ENCODE results near the gene CATSPER1.

The CATSPER1 gene
- total RNA-seq: 0 reads per million in 2 donors

GRCh38 chr11:66026017-66026529, at the start of gene CATSPER1:
Gene CATSPER1 (minus strand): TSS chr11:66026479. CDS start chr11:66026379, 100 bp downstream.
- no peak for DNase-seq

- no peak for DNase-seq
Observed at GRCh38 chr11:66075273-66075672, 49.0 kb upstream of the CATSPER1 start.

GRCh38 chr11:66073669-66074068, 47.4 kb upstream of the CATSPER1 start:
- DNase-seq: no peak

GRCh38 chr11:66072518-66072917, 46.2 kb upstream of the CATSPER1 start:
- no peak for DNase-seq

GRCh38 chr11:66072081-66072480, 45.8 kb upstream of the CATSPER1 start:
- DNase-seq: no peak

- no peak for DNase-seq
Observed at GRCh38 chr11:66071381-66071801, 45.1 kb upstream of the CATSPER1 start.

- no peak for DNase-seq
Observed at GRCh38 chr11:66070604-66071380, 44.5 kb upstream of the CATSPER1 start.

GRCh38 chr11:66069715-66070603, 43.7 kb upstream of the CATSPER1 start, which contains the start of gene PACS1:
Gene PACS1 (plus strand): TSS chr11:66070272. CDS start chr11:66070487, 215 bp downstream.
- DNase-seq: peak; percentile 68

- DNase-seq: no peak
Observed at GRCh38 chr11:66068923-66069714, 42.8 kb upstream of the CATSPER1 start.

GRCh38 chr11:66068154-66068821, 42.0 kb upstream of the CATSPER1 start:
- peak; percentile 71 for DNase-seq

- no peak for DNase-seq
Observed at GRCh38 chr11:66067640-66068039, 41.4 kb upstream of the CATSPER1 start.

GRCh38 chr11:66066751-66067150, 40.5 kb upstream of the CATSPER1 start:
- no peak for DNase-seq

GRCh38 chr11:66064571-66064970, 38.3 kb upstream of the CATSPER1 start:
- no peak for DNase-seq

- DNase-seq: no peak
Observed at GRCh38 chr11:66063900-66064299, 37.6 kb upstream of the CATSPER1 start.

- no peak for DNase-seq
Observed at GRCh38 chr11:66062408-66062807, 36.1 kb upstream of the CATSPER1 start.

- DNase-seq: no peak
Observed at GRCh38 chr11:66061268-66061667, 35.0 kb upstream of the CATSPER1 start.

- no peak for DNase-seq
Observed at GRCh38 chr11:66059966-66060680, 33.8 kb upstream of the CATSPER1 start.

GRCh38 chr11:66056501-66056900, 30.2 kb upstream of the CATSPER1 start:
- no peak for DNase-seq

- no peak for DNase-seq
Observed at GRCh38 chr11:66055021-66055420, 28.7 kb upstream of the CATSPER1 start.

GRCh38 chr11:66052664-66052982, 26.3 kb upstream of the CATSPER1 start:
- no peak for DNase-seq
